Peyer's patch (tissue), 4 donors: ENCODE data around the gene MEN1. TPM values are rescaled to one million over a fixed set of nuclear protein-coding genes. Genes with fewer than 3 reads are reported as not detected.
A peak's percentile ranks its signal among the peaks of the same experiment; 100 is the strongest.

ENCODE experiments used
- DNase-seq, 3 donors: peaks; one replicate each; pipeline ENCODE4 v3.0.0-alpha.2; 2017 to 2019
- H3K27ac ChIP-seq, 4 donors: fragments of 200-600 bp; sonication (generic); one replicate each; pipeline ENCODE4 v1.5.1; 2016 to 2019
- H3K27me3 ChIP-seq, 2 donors: fragments of 200-600 bp; sonication (generic); one replicate each; pipeline ENCODE4 v1.5.1; 2019
- H3K36me3 ChIP-seq, 3 donors: fragments of 200-600 bp; sonication (generic); one replicate each; pipeline ENCODE4 v1.5.1; 2016 to 2019
- H3K4me1 ChIP-seq, 4 donors: fragments of 200-600 bp; sonication (generic); one replicate each; pipeline ENCODE4 v1.5.1; 2016 to 2019
- H3K4me3 ChIP-seq, 4 donors: fragments of 200-600 bp; sonication (generic); 1 replicate in 3 of 4; 2 replicates in 1 of 4; pipeline ENCODE4 v1.5.1; 2016 to 2019; ENCODE audit warnings: mild to moderate bottlenecking in 1 of 4
- H3K9me3 ChIP-seq, 4 donors: fragments of 200-600 bp; sonication (generic); one replicate each; pipeline ENCODE4 v1.5.1; 2016 to 2019; ENCODE audit warnings: mild to moderate bottlenecking in 1 of 4
- POLR2A ChIP-seq, 2 donors: fragments of 450-650 bp; IDR thresholded peaks; one replicate each; pipeline ENCODE4 v1.5.1; 2017; ENCODE audit warnings: antibody characterized with exemption in 2 of 2, mild to moderate bottlenecking in 2 of 2, moderate library complexity in 2 of 2
- total RNA-seq, 4 donors: library from RNA; depleted of rRNA; stranded (reverse); fragments of >200 nt; gene quantifications; one replicate each; pipeline ENCODE4 v1.1.0, GENCODE V29; 2016
- TF ChIP-seq, protein P1 (sequence below), 6 experiments: fragments of 450-650 bp in 4 of 6; fragments of 200-600 bp in 2 of 6; sonication (generic) in 1 of 6; IDR thresholded peaks; one replicate each; pipeline ENCODE4 v1.5.1; 2017 to 2019; ENCODE audit warnings: antibody characterized with exemption in 6 of 6, mild to moderate bottlenecking in 3 of 6, moderate library complexity in 1 of 6

The MEN1 gene
- total RNA-seq, 4 donors from 2014 or later = 20.3 to 47.0 (median 31.9) TPM

DNA sequence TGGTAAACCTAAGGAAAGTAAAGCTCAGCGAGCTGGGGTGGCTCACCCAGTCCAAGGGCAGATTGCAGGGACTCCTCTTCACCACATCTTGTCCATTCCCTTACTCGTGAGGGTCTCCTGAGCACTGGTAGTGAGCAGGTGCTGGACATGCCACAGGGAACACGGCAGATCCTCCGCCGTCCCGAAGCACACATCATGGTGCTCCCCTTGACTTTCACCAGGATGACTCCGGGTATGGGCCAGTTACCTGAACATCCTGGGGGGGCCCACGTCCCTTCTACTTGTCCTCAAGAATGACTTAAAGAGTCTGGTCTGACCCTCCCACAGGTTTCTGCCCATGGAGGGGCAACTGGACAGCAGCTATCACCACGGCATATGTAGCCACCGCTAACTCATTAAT, 24.0 kb downstream of the MEN1 start:
- TF ChIP-seq, protein P1, sequence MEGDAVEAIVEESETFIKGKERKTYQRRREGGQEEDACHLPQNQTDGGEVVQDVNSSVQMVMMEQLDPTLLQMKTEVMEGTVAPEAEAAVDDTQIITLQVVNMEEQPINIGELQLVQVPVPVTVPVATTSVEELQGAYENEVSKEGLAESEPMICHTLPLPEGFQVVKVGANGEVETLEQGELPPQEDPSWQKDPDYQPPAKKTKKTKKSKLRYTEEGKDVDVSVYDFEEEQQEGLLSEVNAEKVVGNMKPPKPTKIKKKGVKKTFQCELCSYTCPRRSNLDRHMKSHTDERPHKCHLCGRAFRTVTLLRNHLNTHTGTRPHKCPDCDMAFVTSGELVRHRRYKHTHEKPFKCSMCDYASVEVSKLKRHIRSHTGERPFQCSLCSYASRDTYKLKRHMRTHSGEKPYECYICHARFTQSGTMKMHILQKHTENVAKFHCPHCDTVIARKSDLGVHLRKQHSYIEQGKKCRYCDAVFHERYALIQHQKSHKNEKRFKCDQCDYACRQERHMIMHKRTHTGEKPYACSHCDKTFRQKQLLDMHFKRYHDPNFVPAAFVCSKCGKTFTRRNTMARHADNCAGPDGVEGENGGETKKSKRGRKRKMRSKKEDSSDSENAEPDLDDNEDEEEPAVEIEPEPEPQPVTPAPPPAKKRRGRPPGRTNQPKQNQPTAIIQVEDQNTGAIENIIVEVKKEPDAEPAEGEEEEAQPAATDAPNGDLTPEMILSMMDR (IDR thresholded peaks at IDR 0.05) = no peak
- TF ChIP-seq POLR2A (IDR thresholded peaks at IDR 0.05) = no peak
- Histone ChIP-seq H3K9me3 (no peaks in the 10 kb centered on the region), H3K36me3 (peaks cover 0 to 6% (median 0%) of the 10 kb centered on the region in 3 donors), H3K27me3 (no peaks in the 10 kb centered on the region), H3K4me3 (no peak overlapping the region), H3K4me1 (peaks cover 0 to 12% (median 0%) of the 10 kb centered on the region in 4 donors), H3K27ac (no peak overlapping the region)
- DNase-seq = peak in 1 of 3 donors; percentile 16

DNA sequence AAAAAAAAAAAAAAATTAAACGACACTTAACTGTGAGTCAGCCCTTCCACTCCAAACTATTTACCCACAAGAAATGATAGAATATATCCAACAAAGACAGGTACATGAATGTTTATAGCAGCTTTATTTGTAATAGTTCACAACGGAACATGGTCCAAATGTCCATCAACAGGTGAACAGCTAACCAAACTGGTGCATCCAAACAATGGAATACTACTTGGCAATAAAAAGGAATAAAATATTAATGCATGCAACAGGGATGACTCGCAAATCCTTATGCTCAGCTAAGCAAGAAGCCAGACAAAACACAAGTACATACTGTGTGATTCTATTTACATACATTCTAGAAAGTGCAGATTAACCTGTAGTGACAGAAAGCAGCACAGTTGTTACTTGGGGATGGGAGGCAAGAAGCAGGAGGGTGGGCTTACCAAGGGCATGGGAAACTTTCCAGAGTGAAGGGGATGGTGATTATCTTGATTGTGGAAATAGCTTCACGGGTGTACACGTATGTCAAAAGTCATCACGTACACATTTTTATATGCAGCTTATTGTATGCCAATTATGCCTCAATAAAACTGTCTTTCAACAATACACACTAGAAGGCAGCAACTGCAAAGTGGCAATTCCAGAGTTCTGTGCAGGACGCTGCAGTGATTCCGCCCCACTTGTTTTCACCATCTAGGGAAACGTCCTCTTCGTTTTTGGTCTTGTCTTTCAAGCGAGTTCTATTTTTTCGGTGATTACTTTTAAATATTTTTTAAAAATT, 25.4 kb downstream of the MEN1 start:
- Histone ChIP-seq H3K27me3 (no peaks in the 10 kb centered on the region), H3K9me3 (no peaks in the 10 kb centered on the region), H3K4me1 (peaks cover 0 to 12% (median 0%) of the 10 kb centered on the region in 4 donors), H3K27ac (no peak overlapping the region), H3K36me3 (peaks cover 0 to under 1% (median 0%) of the 10 kb centered on the region in 3 donors), H3K4me3 (no peak overlapping the region)
- TF ChIP-seq, protein P1 (IDR thresholded peaks at IDR 0.05) = no peak
- no peak for TF ChIP-seq POLR2A (IDR thresholded peaks at IDR 0.05)
- DNase-seq = peak in 1 of 3 donors; percentile 14

GRCh38 chr11:64778473-64779298, 31.7 kb downstream of the MEN1 start, which contains the start of gene SF1:
SF1 (minus strand) TSS chr11:64778542; CDS start chr11:64778392, 150 bp downstream.
- H3K9me3 ChIP-seq = no peaks in the 10 kb centered on the region

GRCh38 chr11:64778223-64778472, 32.2 kb downstream of the MEN1 start:
- Histone ChIP-seq H3K4me1 (peaks cover 0 to 30% (median 22%) of the 10 kb centered on the region in 4 donors), H3K27me3 (no peaks in the 10 kb centered on the region), H3K36me3 (peaks cover 0 to 35% (median 0%) of the 10 kb centered on the region in 3 donors), H3K27ac (peak overlapping the region; percentile 98 to 100 (median 100)), H3K4me3 (peak overlapping the region; percentile 74 to 99 (median 98)), H3K9me3 (no peaks in the 10 kb centered on the region)
- TF ChIP-seq POLR2A (IDR thresholded peaks at IDR 0.05) = no peak
- TF ChIP-seq, protein P1 (IDR thresholded peaks at IDR 0.05) = no peak
- no peak for DNase-seq

More at GRCh38 chr11:64778473-64779298, 31.7 kb downstream of the MEN1 start, which contains the start of gene SF1:
- Histone ChIP-seq H3K36me3 (peaks cover 0 to 30% (median 0%) of the 10 kb centered on the region in 3 donors), H3K27ac (peak within 1 kb of the TSS; percentile 98 to 100 (median 100)), H3K27me3 (no peaks in the 10 kb centered on the region), H3K4me1 (peaks cover 0 to 25% (median 18%) of the 10 kb centered on the region in 4 donors), H3K4me3 (peak within 1 kb of the TSS; percentile 74 to 99 (median 98))
- TF ChIP-seq POLR2A (IDR thresholded peaks at IDR 0.05) = peak; percentile 90 to 99
- TF ChIP-seq, protein P1 (IDR thresholded peaks at IDR 0.05) = peak in 5 of 6 experiments; percentile 6 to 40 (median 35)
- DNase-seq = peak; percentile 99 to 100 (median 99)

DNA sequence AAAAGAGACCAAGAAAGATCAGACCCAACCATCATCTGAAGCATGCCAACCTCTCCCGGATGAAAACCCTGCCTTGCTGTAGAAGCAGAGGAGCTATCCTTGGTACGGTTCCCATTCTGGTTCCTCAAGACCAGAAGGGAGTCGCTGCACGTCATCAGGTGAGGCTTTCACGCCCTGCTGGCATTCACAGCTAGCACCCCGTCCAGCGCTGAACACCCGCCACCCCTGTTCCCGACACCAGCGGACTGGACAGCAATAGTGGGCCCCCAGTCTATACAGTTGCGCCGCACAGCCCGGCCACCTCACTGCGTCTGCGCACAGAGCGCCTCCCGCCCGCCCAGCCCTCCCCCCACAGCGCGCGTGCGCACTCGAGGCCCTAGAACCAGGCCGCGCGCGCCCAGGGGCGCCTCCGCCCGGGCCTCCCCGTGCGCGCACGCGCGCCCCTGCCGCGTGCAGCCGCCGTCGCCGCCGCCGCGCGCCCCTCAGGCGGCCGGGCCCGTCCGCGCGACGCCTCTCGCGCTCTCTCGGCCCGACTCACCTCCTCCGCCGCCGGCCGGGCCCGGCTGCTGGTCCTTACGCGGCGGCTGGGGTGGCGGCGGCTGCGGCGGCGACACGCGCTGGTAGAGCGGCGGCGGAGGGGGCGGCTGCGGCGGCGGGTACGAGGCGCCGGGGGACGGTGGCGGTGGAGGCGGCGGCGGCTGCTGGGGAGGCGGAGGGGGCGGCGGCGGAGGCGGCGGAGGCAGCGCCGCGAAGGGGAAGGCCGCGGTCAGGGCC, 32.7 kb downstream of the MEN1 start:
- peak; percentile 78 to 92 (median 91) for DNase-seq
- H3K4me1 ChIP-seq = peaks cover 0 to 35% (median 27%) of the 10 kb centered on the region in 4 donors

More for the DNA sequence above, 32.7 kb downstream of the MEN1 start:
- TF ChIP-seq, protein P1 (IDR thresholded peaks at IDR 0.05) = no peak
- TF ChIP-seq POLR2A (IDR thresholded peaks at IDR 0.05) = peak in 1 of 2 donors; percentile 18
- Histone ChIP-seq H3K27me3 (no peaks in the 10 kb centered on the region), H3K27ac (peak overlapping the region; percentile 98 to 100 (median 100)), H3K9me3 (no peaks in the 10 kb centered on the region), H3K36me3 (peaks cover 0 to 40% (median 0%) of the 10 kb centered on the region in 3 donors), H3K4me3 (peak overlapping the region; percentile 74 to 99 (median 98))
